Measurements from ENCODE around the gene SVOPL.

DNA sequence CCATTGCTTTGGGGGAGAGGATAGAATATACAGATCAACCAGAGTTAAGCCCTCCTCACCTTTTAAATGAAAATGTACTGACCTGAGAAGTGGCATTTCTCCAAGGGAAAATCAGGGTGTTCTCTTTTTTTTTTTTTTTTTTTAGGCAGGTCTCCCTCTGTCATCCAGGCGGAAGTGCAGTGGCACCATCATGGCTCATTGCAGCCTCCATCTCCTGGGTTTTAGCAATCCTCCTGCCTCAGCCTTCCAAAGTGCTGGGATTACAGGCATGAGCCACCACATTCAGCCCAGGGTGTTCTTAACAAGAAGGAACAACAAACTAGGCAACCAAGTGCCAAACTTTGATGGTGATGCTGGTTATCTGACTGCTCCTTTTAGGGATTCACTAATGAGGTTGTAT, 111.0 kb downstream of the SVOPL start:
- TF ChIP-seq, protein P1, sequence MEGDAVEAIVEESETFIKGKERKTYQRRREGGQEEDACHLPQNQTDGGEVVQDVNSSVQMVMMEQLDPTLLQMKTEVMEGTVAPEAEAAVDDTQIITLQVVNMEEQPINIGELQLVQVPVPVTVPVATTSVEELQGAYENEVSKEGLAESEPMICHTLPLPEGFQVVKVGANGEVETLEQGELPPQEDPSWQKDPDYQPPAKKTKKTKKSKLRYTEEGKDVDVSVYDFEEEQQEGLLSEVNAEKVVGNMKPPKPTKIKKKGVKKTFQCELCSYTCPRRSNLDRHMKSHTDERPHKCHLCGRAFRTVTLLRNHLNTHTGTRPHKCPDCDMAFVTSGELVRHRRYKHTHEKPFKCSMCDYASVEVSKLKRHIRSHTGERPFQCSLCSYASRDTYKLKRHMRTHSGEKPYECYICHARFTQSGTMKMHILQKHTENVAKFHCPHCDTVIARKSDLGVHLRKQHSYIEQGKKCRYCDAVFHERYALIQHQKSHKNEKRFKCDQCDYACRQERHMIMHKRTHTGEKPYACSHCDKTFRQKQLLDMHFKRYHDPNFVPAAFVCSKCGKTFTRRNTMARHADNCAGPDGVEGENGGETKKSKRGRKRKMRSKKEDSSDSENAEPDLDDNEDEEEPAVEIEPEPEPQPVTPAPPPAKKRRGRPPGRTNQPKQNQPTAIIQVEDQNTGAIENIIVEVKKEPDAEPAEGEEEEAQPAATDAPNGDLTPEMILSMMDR (IDR thresholded peaks at IDR 0.05), result no peak
- no peak for TF ChIP-seq POLR2A (IDR thresholded peaks at IDR 0.05)
- TF ChIP-seq POLR2AphosphoS5 (IDR thresholded peaks at IDR 0.05), result no peak
- TF ChIP-seq EP300 (IDR thresholded peaks at IDR 0.05), result no peak

All from upper lobe of left lung (tissue), 4 donors.